GM19043 (cell line): Measurements from ENCODE around the gene RSU1.

ENCODE experiments used
- ATAC-seq: cut with Tn5 transposase; IDR thresholded peaks from one replicate; pipeline ENCODE4 v1.9.1; 2021; ENCODE audit warnings: low read depth; ENCODE audit not compliant: unreplicated experiment

Gene RSU1

DNA sequence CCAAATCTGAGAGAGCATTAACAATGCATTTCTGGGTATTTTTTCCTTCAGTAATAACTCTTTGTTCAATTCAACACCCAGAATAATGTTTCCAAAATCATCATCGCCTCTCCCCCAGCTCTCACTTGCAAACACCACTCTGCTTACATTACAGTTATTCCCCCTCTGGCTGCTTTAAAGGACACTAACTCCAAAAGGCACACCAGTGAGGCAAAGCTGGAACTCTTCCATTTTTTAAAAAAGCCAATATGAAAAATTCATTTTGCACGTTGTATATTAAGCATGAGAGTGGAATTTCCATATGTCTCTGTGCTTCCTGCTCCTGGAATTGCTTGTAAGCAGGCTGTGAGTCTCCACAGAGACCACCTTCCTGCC, 204.3 kb downstream of the RSU1 start:
- no peak for ATAC-seq

DNA sequence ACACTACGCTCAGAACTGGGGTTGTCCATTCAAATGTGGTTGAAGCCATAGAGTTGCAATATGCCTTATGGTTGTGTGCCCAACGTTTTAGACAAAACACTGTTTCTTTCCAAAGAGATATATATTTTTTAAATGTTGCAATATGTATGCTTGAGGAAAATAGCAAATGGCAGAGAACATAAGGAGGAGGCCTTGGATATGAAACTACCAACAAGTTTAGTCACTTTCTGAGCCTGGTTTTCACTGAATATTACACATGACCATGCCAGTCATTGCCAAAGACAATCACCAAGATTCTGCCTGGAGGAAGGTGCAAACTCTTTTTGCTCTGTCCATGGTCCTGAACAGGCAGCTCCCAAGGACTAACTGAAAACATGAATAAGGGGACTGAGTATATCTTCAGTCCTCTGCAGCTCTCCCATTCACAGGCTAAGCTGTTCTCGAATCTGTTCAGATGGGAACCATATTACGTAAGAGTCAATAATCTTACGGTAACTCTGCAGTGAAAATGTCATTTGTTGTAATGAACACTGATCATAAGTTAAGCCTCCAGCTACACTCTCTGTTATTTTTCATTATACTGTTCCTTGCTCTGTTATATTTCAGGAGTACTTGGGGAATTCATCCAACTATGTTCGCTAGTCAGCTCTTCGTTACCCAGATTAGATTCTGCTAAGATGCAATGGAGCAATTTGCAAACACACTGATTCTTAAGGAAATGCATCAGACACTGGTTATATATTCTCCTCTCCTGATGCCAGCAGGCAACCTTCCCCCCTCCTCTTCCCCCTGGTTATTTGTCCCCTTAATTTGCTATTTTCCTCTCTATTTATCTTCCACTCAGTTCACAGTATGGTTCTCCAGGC, 204.9 kb downstream of the RSU1 start:
- ATAC-seq = no peak

DNA sequence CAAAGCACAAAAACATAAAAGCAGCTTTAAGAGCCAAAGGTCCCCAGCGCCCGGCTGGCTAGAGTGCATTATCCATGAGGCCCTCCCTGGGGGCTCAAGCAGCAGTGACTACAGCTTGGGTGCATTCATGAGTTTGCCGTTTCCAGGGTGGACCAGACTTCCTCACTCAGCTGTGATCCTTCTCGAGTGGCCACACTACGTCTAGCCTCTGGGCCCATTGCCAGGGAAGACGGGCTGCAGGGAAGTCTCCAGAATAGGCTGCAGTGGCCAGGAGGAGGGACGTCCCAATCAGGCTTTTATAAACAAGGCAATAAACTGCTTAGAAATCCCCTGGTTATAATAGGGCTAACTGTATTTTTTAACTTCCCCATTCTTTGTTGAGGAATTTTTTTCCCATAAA, 206.2 kb downstream of the RSU1 start:
- no peak for ATAC-seq

DNA sequence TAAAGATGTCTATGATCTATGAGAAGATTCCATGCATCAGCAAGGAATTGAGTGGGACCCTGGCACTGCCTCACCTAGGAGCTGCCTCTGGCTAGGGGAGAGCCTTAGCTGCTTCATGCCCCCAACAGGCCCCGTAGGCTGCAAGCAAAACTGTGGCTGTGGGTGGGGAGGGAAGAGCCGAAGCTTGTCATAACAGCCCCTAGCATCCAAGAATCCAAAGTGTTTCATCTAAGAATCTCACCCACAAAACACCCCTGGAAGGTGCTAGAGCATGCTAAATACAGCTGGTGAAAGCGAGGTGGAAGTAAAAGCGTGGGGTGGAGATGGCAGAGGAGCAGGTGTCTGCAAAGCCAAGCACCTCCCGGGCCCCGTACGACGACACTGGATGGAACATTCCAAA, 208.0 kb downstream of the RSU1 start:
- ATAC-seq = no peak

DNA sequence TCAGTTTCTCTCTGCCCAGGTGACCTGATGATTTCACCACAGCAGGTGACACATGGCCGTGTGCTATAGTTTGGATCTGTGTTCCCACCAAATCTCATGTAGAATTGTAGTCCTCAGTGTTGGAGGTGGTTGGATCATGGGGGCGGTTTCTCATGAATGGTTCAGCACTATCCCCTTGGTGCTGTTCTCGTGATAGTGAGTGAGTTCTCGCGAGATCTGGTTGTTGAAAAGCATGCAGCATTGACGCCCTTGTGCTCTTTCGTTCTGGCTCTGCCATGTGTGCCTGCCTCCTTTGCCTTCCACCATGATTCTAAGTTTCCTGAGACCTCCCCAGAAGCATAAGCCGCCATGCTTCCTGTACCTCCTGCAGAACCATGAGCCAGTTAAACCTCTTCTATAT, 210.3 kb downstream of the RSU1 start:
- ATAC-seq = no peak

DNA sequence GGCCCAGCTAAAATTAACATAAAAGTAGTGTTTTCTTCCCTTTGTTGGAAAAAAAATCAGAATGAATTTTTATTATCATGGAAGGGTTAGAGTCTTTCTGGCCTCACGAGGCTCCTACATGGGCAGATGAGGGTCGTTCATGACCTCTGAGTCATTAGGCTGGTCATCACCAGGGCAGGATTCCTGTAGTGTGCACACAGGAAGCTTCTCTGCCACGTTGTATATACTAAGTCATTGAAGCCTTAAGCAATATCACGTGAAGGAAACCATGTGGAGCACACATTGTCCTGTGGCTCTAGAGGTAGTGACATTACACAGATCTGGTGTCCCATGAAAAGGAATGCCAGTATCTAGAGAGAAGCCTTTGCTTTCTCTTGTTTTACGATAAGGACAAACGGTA, 210.8 kb downstream of the RSU1 start:
- no peak for ATAC-seq

DNA sequence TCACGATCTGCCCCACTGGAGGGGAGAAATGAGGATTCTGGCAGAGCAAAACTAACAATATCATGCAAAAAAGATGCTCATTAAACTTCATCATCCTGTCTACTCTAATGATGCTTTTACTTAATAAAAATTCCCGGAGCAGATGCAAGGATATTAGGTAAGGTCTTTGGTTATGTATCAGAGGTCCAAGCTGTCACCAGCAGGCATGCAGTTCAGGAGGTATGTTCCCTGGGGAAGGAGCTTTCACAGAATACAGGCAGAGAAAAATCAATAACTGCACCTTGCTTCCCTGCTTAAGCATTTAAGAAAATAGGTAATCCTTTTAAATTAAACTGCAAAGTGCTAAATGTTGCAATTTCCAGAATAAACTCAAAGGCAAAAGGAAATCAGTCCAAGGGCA, 213.9 kb downstream of the RSU1 start:
- no peak for ATAC-seq

DNA sequence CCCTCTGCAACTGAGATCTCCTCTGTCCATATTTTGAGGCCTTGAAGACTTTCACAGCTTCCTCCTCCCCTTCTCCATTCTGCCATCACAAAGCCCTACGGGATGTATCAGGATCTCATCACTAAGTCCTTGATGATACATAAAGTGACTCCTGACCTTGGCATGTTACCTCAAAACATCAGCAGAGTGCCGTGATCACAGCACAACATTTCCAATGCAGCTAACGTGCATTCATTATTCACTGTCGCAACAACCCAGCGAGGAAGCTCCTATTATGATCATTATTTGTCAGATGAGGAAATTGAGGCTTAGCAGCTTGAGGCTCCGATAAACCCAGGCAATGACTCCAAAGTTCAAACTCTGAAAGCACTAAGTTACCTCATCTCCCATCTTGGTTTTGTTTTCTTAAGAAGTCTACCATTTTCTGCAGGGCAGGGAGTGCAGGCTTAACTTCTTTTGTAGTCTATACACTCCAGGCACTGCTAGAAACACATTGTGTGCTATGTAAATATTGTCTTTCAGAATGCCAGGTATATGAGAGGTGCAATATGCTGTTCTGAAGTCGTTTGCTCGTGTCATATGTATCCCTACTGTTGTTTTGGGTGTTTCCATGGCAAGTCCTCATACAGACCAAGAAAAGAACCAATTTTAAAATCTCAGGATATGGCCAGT, 215.0 kb downstream of the RSU1 start:
- ATAC-seq = no peak

DNA sequence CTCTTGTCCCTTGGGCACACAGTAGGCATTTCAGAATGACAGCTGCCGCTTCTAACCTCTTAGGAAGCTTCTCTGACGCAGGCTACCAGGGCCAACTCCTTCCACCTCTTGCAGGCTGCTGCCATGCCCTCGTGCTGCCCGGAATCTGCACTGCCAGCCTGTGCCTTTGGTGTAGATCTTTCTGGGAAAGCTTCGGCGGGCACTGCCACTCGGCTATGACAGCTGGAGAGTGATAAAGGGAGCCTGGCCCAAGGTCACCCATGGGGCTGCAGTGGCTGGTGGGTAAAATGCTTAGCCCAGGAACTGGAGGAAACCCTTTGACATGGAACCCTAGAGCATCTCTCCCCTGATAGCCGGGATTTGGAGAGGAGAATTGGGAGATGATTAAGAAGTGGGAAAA, 217.6 kb downstream of the RSU1 start:
- ATAC-seq = no peak

DNA sequence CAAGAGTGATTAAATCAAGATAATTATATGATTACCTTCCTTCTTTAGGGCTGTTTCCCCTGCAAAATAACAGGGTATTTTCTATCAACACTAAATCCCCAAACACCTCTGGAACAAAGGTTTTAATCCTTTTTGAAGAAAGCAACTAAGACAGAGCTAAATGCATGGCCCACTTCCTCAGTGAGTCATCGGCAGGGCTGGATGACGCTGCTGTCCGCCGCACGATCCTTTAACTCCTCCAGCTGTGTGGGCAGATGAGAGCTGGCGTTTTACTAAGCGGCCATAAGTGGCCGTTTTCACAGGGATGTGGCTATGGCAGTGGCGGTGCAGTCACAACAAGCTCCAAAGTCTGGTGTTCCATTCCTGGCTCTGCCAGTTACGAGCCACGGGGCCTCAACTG, 219.6 kb downstream of the RSU1 start:
- no peak for ATAC-seq

DNA sequence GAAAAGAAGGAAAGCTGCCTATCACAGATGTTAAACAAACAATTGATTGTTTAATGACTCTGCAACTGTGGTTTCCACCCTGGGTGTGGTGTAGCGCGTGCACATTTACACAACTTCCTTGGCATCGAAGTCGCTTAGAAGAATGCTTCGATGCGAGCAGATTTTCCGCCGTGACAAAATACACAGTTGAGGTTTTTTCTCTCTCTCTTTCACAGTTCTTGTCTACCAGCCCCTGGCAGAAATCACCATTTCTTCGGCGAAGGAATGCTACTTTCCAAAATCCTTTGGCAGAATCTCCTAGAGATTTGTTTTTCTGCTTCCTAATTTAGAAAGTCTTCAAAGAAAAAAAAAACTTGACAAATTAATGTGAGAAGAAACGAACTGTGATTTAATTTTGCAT, 224.8 kb downstream of the RSU1 start:
- no peak for ATAC-seq

DNA sequence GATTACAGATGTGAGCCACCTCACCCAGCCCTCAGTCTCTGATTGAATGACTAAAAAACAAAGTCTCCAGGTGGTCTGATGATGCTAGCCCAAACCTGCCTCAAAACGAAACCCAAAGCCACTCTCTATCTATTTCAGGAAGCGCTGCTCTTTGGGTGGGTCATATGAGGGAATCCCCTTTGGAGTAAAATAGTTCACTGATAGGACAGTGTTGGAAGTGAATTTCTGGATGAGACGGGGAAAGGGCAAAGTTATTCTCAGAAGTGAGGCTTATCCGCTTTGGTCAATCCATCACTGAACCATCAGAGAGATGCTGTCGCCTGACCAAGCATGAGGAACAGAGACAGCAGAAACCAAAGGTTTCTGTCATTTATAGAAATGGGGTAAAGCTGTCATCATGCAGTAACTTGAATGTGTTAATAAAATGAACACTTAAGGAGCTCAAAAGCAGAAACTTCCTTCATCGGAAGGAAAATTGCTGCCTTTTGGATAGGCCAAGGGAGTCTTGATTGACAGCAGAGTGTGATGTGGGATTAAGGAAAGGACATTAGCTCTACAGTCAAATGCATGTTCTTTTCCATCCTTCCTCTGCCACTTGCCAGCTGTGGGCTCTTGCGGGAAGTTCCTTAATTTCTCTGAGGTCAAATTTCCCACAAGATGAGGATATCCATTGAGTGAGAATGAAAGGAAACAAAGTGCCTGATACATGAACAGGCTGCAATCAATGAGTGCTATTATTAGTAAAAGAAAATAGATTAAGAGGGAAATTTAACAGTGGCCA, 230.7 kb downstream of the RSU1 start:
- ATAC-seq = peak; percentile 91

DNA sequence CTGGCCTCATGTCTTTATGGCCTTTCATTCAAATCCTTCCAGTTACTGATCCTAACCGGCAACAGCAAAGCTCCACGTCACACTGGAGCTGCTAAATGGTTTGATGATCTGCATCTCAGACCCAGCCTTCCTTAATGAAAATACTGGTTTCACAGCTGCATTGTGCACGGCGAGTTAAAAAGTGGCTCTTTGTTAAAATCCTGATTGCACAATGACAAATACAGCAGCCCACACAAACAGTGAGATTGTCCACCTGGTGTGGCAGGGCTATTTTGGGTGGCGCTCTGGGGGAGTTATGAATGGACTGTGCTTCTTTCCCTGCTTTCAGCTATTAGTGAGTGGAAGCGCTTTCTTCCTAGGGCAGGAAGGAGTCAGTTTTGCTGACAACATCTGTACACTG, 232.1 kb downstream of the RSU1 start:
- no peak for ATAC-seq

DNA sequence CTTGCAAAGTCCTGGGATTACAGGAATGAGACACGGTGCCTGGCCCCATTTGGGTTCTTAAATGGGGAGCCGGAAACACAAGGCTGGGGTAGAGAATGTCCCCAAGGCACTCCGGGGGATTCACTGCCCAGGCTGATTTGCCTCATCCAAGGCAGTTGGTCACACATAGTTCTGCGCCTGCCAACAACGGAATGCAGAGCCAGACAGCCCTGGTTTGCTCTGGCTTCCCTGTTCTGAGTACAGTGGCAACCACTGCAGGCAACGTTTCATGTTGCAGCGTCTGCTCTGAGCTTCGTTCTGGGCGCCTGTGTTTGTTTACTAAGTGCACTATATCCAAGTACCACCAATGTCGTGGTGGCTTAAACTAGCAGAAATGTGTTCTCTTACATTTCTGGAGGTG, 233.8 kb downstream of the RSU1 start:
- ATAC-seq = no peak

DNA sequence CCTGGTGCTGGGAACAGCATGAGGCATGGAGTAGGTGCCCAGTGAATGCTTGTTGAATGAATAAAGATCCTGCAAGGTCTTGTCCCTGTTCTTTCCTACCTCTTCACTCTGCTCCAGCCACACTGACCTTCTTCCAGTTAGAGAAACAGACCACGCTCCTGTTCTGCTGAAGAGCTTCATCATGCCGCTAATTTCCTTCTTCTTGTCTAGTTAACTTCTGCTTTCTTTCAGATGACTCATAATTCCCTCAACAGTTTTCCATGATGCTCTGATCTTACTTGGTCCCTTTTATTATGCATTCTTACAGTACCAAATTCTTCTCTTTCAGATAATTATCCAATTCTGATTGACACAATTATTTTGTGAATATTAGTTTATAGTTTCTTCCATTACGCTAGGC, 236.0 kb downstream of the RSU1 start:
- no peak for ATAC-seq

DNA sequence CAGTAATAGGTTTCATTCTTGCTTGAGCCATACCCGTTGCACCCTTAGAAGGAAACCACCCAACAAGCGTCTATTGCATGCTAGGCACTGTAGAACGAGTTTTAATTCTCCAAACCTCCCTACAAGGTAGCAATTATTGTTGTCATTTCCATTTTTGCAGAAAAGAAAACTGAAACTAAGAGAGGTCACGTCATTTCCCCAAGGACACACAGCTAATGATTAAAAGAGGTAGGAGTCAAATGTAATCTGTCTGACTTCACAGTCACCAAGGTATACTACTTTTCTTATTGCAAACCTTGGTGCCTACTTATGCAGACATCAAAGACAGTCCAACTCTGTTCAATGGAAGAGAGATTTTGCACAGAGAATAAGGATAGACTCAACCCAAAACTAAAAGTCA, 246.5 kb downstream of the RSU1 start:
- ATAC-seq = peak; percentile 86

DNA sequence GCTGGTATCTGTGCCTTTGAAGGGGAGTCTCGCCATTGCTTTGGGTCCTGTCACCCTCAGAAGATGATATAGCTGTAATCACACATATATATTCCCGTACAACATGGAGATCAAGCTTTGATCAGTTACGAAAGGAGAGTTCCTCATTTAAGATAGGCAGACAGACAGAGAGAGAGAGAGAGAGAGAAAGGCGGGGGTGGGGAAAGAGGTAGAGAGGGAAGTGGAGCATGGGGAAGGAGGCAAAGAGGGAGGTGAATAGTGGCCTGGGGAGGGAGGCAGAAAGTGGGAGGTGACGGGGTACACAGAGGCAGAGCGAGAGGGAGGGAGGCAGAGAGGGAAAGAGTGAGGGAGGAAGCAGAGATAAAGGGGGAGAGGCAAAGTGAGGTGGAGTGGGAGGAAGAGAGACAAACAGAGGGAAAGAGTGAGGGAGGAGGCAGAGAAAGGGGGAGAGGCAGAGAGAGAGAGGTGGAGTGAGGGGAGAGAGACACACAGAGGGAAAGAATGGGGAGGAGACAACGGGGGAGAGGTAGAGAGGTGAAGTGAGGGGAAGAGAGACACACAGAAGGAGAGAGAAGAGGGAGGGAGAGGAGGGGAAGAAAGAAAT, 250.9 kb downstream of the RSU1 start:
- no peak for ATAC-seq

DNA sequence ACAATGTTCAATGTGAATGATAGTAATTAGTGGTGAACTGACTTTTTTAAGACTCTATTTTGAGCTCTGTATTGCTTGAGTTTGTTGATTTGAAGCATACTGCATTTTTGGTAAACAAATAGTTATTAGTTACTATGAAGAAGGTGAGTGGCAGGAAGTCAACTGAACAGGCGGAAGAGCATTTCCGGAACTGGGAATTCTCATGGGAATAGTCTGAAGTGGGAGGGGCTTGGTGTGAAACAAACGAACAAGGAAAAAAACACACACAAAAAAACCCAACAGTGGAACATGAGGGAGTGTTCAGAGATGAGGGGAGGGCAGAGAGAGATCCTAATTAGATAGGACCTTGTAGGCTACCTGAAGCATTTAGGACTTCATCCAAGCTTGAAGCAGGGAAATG, 251.6 kb downstream of the RSU1 start:
- ATAC-seq = no peak

DNA sequence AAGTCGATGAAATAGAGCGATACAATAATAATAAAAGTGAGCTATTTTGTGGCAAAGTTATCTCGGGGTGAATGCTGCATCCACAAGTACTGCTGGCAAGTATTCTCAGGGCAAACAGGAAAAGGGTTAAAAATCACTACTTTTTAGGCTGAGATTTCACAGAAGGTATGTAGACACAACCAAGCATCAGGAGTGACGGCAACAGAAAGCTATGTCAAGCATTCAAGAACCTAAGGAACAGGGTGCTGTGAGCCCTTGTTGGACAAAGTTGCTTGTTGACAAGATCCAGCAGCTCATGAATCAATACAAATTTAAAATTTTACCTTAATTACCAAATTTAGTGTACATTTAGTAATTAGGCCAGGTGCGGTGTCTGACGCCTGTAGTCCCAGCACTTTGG, 254.3 kb downstream of the RSU1 start:
- no peak for ATAC-seq

DNA sequence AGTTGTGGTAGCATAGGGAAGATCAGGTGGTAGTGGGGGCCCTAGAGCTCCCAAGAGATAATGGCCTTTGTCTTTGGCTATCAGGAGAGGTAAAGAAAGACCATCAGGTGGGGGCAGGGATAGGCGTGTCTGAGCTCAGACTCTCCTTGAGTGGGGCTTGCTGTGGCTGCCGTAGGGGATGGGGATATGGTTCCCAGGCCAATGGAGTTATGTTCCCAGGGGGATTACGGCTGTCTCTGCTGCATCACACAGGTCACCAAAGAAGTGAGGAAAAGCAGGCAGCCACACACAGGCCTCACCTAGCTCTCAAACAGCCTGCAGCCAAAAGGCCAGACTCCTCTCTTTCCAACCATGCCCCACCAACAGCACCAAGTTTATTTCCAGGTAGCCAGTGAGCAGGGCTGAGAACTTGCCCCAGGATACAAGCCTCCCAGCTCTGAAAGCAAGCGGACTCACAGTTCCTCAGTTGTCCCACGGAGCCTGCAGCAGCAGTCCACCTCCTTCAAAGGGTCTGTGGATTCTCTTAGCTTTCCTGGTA, 257.9 kb downstream of the RSU1 start:
- ATAC-seq = no peak

DNA sequence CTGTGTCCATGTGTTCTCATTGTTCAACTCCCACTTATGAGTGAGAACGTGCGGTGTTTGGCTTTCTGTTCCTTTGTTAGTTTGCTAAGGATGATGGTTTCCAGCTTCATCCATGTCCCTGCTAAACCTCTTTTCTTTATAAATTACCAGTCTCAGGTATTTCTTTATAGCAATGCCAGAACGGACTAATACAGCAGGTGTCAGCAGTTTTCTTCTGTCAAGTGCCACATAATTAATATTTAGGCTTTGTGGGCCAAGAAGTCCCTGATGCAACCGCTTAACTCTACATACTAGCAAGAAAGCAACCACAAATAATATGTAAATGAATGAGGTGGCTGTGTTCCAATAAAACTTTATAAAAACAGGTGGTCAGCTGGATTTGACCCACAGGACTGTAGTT, 269.3 kb downstream of the RSU1 start:
- ATAC-seq = no peak
